OCI-LY7 (cell line): ENCODE results near the gene CUL4A. TPM values are rescaled to one million over a fixed set of nuclear protein-coding genes. Genes with fewer than 3 reads are reported as not detected.

Experiments used
- BruUV-seq: library from RNA; stranded (reverse); fragments of 400-500 nt; replicated peaks from 2 replicates; lab custom pipeline; 2021; lab: Mats Ljungman, UMichigan
- CTCF ChIA-PET: fragments of 300-600 bp; sonication (Branson Sonifier 250); formaldehyde crosslinking; loops from one replicate; lab custom pipeline; 2022; ENCODE audit warnings: antibody characterized with exemption; ENCODE audit not compliant: unreplicated experiment; lab: Charles Lee
- POLR2A ChIA-PET: fragments of 300-600 bp; sonication (Branson Sonifier 250); formaldehyde crosslinking; loops from one replicate; lab custom pipeline; 2022; ENCODE audit warnings: antibody characterized with exemption; lab: Charles Lee
- DNase-seq: peaks from one replicate; pipeline ENCODE4 v3.0.0-alpha.2; 2015; ENCODE audit warnings: low spot score
- H2AFZ ChIP-seq: fragments of 200-600 bp; sonication (generic), shearing (Covaris generic); 2 replicates; pipeline ENCODE4 v1.6.1; 2014; ENCODE audit warnings: mild to moderate bottlenecking, antibody characterized with exemption, low read length, moderate library complexity
- H3K27ac ChIP-seq: fragments of 200-600 bp; sonication (generic); 2 replicates; pipeline ENCODE4 v1.5.1; 2014; ENCODE audit warnings: mixed run types, low read depth, mild to moderate bottlenecking, moderate library complexity, low read length, inconsistent platforms; ENCODE audit not compliant: poor library complexity, severe bottlenecking
- H3K36me3 ChIP-seq: fragments of 200-600 bp; sonication (generic); 2 replicates; pipeline ENCODE4 v1.6.1; 2014; ENCODE audit warnings: mild to moderate bottlenecking, antibody characterized with exemption, low read length, moderate library complexity, mixed read lengths; ENCODE audit not compliant: insufficient read depth
- H3K4me1 ChIP-seq: fragments of 200-600 bp; sonication (generic); 2 replicates; pipeline ENCODE4 v1.5.1; 2014; ENCODE audit warnings: mild to moderate bottlenecking, low read length; ENCODE audit not compliant: insufficient read depth, poor library complexity, severe bottlenecking
- H3K4me2 ChIP-seq: fragments of 200-600 bp; sonication (generic); 2 replicates; pipeline ENCODE4 v1.6.1; 2014; ENCODE audit warnings: mild to moderate bottlenecking, low read length
- H3K4me3 ChIP-seq: fragments of 200-600 bp; sonication (generic); 2 replicates; pipeline ENCODE4 v1.5.1; 2014; ENCODE audit warnings: mild to moderate bottlenecking, low read depth, low read length; ENCODE audit not compliant: poor library complexity, severe bottlenecking
- H3K79me2 ChIP-seq: fragments of 200-600 bp; sonication (generic); 2 replicates; pipeline ENCODE4 v1.6.1; 2016; ENCODE audit warnings: low read depth, mild to moderate bottlenecking, low read length, moderate library complexity, mixed read lengths; ENCODE audit not compliant: insufficient read depth
- H3K9me2 ChIP-seq: fragments of 200-600 bp; sonication (generic); 2 replicates; pipeline ENCODE4 v1.6.1; 2016; ENCODE audit warnings: mild to moderate bottlenecking, low read length, mixed read lengths; ENCODE audit not compliant: insufficient read depth
- H3K9me3 ChIP-seq: fragments of 200-600 bp; sonication (generic); 2 replicates; pipeline ENCODE4 v1.6.1; 2014; ENCODE audit warnings: mild to moderate bottlenecking, mixed run types, low read length, mixed read lengths
- H4K20me1 ChIP-seq: fragments of 200-600 bp; sonication (generic); 2 replicates; pipeline ENCODE4 v1.6.1; 2014; ENCODE audit warnings: mild to moderate bottlenecking, antibody characterized with exemption, low read length, moderate library complexity, mixed read lengths; ENCODE audit not compliant: insufficient read depth
- CTCF ChIP-seq: fragments of 200-600 bp; sonication (generic); conservative IDR thresholded peaks from 2 replicates; pipeline ENCODE4 v1.5.1; 2014; ENCODE audit warnings: mild to moderate bottlenecking, antibody characterized with exemption, low read length, moderate library complexity, mixed read lengths
- EZH2phosphoT487 ChIP-seq: fragments of 200-600 bp; sonication (generic); IDR thresholded peaks from 2 replicates; pipeline ENCODE4 v1.6.1; 2018; ENCODE audit warnings: low read depth, borderline replicate concordance, mild to moderate bottlenecking, mixed run types, antibody characterized with exemption, low read length, moderate library complexity, mixed read lengths
- intact Hi-C: fragments of 100-400 bp; cut with micrococcal nuclease; formaldehyde crosslinking; loops from one replicate; pipeline ENCODE4 v1.10.0; 2022; ENCODE audit not compliant: unreplicated experiment
- total RNA-seq, 2 experiments: library from RNA; depleted of rRNA in 1 of 2; stranded (reverse); fragments of >200 nt in 1 of 2; shearing (Covaris generic) in 1 of 2; gene quantifications; 2 replicates each; pipeline ENCODE4 v1.2.3, GENCODE V29; 2014 to 2022

The CUL4A gene
- total RNA-seq, 2 experiments from 2014 or later = 46.6 to 49.8 TPM

DNA sequence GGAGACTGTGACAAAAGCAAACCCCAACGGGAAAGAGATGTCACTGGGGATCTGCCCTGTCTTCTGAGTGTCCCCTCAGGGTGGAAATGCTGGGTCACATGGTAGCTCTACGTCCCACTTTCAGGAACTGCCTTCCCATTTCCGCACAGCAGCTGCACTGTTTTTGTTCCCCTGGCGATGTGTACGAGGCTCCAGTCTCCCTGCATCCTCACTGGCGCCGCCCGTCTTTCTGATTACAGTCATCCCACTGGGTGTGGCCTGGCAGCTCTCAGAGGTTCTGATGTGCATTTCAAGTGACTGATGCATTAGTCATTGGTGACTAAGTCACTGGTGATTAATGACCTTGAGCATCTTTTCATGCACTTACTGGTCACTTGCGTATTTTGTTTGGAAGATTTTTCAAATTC is 22.1 kb upstream of the CUL4A start:
- intact Hi-C loops = no loop called here
- H2AFZ ChIP-seq = no peak overlapping the region
- peaks cover 34% of the 10 kb centered on the region for H3K36me3 ChIP-seq
- TF ChIP-seq EZH2phosphoT487 = no peak
- no peak for TF ChIP-seq CTCF
- no peak overlapping the region for H3K27ac ChIP-seq
- ChIA-PET CTCF (no interaction called here), POLR2A (interaction anchor here (0.7 kb wide), 1 partner anchor 54 kb away, joined by 3 read pairs; no protein-coding TSS in a partner anchor)
- no peak overlapping the region for H3K4me2 ChIP-seq
- no peaks in the 10 kb centered on the region for H3K9me2 ChIP-seq
- H4K20me1 ChIP-seq = no peaks in the 10 kb centered on the region
- no peaks in the 10 kb centered on the region for H3K9me3 ChIP-seq
- H3K4me3 ChIP-seq = no peak overlapping the region
- H3K79me2 ChIP-seq = no peaks in the 10 kb centered on the region
- BruUV-seq = no TSS peak
- H3K4me1 ChIP-seq = no peaks in the 10 kb centered on the region
- DNase-seq = no peak

DNA sequence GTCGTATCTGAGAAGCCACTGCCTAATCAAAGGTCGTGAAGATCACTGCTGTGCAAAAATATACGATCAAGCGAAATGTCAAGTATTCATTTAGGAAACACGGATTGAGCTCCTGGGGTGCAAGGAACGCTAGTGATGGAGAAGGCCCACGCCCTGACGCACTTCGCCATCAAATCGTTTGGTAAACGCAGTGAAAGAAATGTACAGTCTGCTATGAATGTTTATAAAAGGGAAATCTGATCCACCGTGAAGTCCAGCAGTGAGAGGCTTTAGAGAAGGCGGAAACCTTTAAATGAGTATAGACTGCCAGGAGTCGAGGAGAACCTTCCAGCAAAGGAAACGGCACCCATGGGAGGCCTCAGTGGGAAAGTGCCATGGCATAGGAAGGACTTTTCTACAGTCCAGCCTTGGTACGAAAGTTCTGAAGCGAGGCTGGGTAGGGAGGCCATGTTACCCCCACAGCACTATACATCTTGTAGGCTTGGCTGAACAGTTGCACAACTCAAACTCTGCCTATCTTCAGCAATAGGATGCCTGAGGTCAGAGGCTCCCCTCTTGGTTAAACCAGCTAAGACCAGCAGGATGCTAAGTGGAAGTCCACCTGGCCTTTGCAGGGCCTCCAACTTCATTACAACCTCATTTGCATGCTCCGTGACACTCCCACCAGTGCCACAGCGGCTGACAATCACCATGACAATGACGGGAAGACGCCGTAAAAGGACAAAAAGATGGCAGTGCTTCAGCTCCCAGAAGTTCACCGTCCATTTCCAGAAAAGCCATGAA is 21.3 kb upstream of the CUL4A start:
- Histone ChIP-seq H3K36me3 (peaks cover 41% of the 10 kb centered on the region), H3K9me3 (no peaks in the 10 kb centered on the region), H4K20me1 (no peaks in the 10 kb centered on the region), H3K27ac (no peak overlapping the region), H3K79me2 (no peaks in the 10 kb centered on the region), H2AFZ (no peak overlapping the region), H3K9me2 (no peaks in the 10 kb centered on the region), H3K4me3 (no peak overlapping the region), H3K4me1 (no peaks in the 10 kb centered on the region), H3K4me2 (no peak overlapping the region)
- ChIA-PET POLR2A (interaction anchor here (0.7 kb wide), 1 partner anchor 53 kb away, joined by 3 read pairs; no protein-coding TSS in a partner anchor), CTCF (no interaction called here)
- BruUV-seq = no TSS peak
- no peak for DNase-seq
- intact Hi-C loops = no loop called here
- TF ChIP-seq EZH2phosphoT487 = no peak
- TF ChIP-seq CTCF = no peak

DNA sequence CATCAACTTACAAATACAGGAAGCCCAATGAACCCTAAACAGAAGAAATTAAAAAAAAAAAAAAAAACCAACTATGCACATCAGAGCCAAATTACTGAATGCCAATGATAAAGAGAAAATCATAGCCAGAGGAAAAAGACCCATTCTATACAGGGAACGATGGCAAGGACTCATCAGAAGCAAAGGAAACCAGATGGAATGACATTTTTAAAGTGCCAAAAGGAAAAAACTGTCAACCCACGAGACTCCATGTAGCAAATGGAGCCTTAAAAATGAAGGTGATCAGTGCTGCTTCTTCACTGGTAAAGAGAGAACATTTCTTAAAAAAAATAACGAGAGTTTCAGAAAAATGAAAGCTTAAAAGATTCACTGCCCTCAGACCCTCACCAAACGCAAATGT is 19.2 kb upstream of the CUL4A start:
- H3K4me3 ChIP-seq = no peak overlapping the region
- ChIA-PET CTCF (no interaction called here), POLR2A (no interaction called here)
- DNase-seq = no peak
- H3K79me2 ChIP-seq = no peaks in the 10 kb centered on the region
- H3K4me2 ChIP-seq = no peak overlapping the region
- H3K27ac ChIP-seq = no peak overlapping the region
- H4K20me1 ChIP-seq = no peaks in the 10 kb centered on the region
- intact Hi-C loops = no loop called here
- no peaks in the 10 kb centered on the region for H3K4me1 ChIP-seq
- BruUV-seq = no TSS peak
- TF ChIP-seq EZH2phosphoT487 (no peak), CTCF (no peak)
- H3K36me3 ChIP-seq = peaks cover 50% of the 10 kb centered on the region
- H3K9me2 ChIP-seq = no peaks in the 10 kb centered on the region
- no peaks in the 10 kb centered on the region for H3K9me3 ChIP-seq
- no peak overlapping the region for H2AFZ ChIP-seq
